ENCODE results near the gene SORCS3. TPM values are rescaled to one million over a fixed set of nuclear protein-coding genes. Genes with fewer than 3 reads are reported as not detected.

The SORCS3 gene
- total RNA-seq, 1 experiment from 2014 or later, result 0.18 TPM

- no peak for TF ChIP-seq CTCF (IDR thresholded peaks at IDR 0.05; ENCODE audit: insufficient read depth in 1 of 2, low read depth in 1 of 2, low read length in 1 of 2, severe bottlenecking in 1 of 2, unreplicated experiment in 1 of 2)
- no peaks in the 10 kb centered on the region for H3K36me3 ChIP-seq (ENCODE audit: control insufficient read depth, insufficient read depth, low read length)
- H3K27me3 ChIP-seq (replicated peaks; ENCODE audit: control insufficient read depth, insufficient read depth, low read length), result no peaks in the 10 kb centered on the region
- no peaks in the 10 kb centered on the region for H3K36me3 Mint-ChIP-seq (ENCODE audit: insufficient read depth, unreplicated experiment)
- H3K9me3 Mint-ChIP-seq (ENCODE audit: unreplicated experiment), result no peaks in the 10 kb centered on the region
- no peaks in the 10 kb centered on the region for H3K9me3 ChIP-seq
- no peak overlapping the region for H3K4me3 Mint-ChIP-seq (ENCODE audit: unreplicated experiment)
- intact Hi-C loops (cut with micrococcal nuclease; ENCODE audit: unreplicated experiment), result no loop called here
- no peak for DNase-seq
- no peaks in the 10 kb centered on the region for H3K4me1 ChIP-seq
- ChIA-PET POLR2A (no interaction called here), CTCF (no interaction called here)
- H3K27ac Mint-ChIP-seq (ENCODE audit: unreplicated experiment), result no peak overlapping the region
- peaks cover 26% of the 10 kb centered on the region for H3K27me3 Mint-ChIP-seq (ENCODE audit: insufficient read depth, unreplicated experiment)
- H3K4me1 Mint-ChIP-seq (ENCODE audit: low read depth, unreplicated experiment), result no peaks in the 10 kb centered on the region
- H3K4me3 ChIP-seq (ENCODE audit: low read depth, low read length), result no peak overlapping the region
- BruUV-seq (replicated peaks), result no TSS peak
These were observed 269.6 kb downstream of the SORCS3 start for GRCh38 chr10:104910712-104911111.

- POLR2A ChIA-PET, result no interaction called here
- no peak for DNase-seq
- Mint-ChIP-seq H3K4me1 (ENCODE audit: low read depth, unreplicated experiment) (no peaks in the 10 kb centered on the region), H3K27ac (ENCODE audit: unreplicated experiment) (no peak overlapping the region), H3K9me3 (ENCODE audit: unreplicated experiment) (no peaks in the 10 kb centered on the region), H3K27me3 (ENCODE audit: insufficient read depth, unreplicated experiment) (peaks cover 25% of the 10 kb centered on the region), H3K36me3 (ENCODE audit: insufficient read depth, unreplicated experiment) (no peaks in the 10 kb centered on the region), H3K4me3 (ENCODE audit: unreplicated experiment) (no peak overlapping the region)
- Histone ChIP-seq H3K4me1 (no peaks in the 10 kb centered on the region), H3K9me3 (no peaks in the 10 kb centered on the region), H3K4me3 (ENCODE audit: low read depth, low read length) (no peak overlapping the region), H3K36me3 (ENCODE audit: control insufficient read depth, insufficient read depth, low read length) (no peaks in the 10 kb centered on the region), H3K27me3 (replicated peaks; ENCODE audit: control insufficient read depth, insufficient read depth, low read length) (no peaks in the 10 kb centered on the region)
- intact Hi-C loops (cut with micrococcal nuclease; ENCODE audit: unreplicated experiment), result no loop called here
- no peak for TF ChIP-seq CTCF (IDR thresholded peaks at IDR 0.05; ENCODE audit: insufficient read depth in 1 of 2, low read depth in 1 of 2, low read length in 1 of 2, severe bottlenecking in 1 of 2, unreplicated experiment in 1 of 2)
- BruUV-seq (replicated peaks), result no TSS peak
- CTCF ChIA-PET, result no interaction called here
These were observed 272.3 kb downstream of the SORCS3 start for GRCh38 chr10:104913390-104913789.

GRCh38 chr10:104920476-104920875 lies 279.4 kb downstream of the SORCS3 start:
- Mint-ChIP-seq H3K36me3 (ENCODE audit: insufficient read depth, unreplicated experiment) (no peaks in the 10 kb centered on the region), H3K9me3 (ENCODE audit: unreplicated experiment) (no peaks in the 10 kb centered on the region), H3K4me3 (ENCODE audit: unreplicated experiment) (no peak overlapping the region), H3K27ac (ENCODE audit: unreplicated experiment) (no peak overlapping the region), H3K27me3 (ENCODE audit: insufficient read depth, unreplicated experiment) (peaks cover 9% of the 10 kb centered on the region), H3K4me1 (ENCODE audit: low read depth, unreplicated experiment) (no peaks in the 10 kb centered on the region)
- no peak for DNase-seq
- Histone ChIP-seq H3K4me1 (no peaks in the 10 kb centered on the region), H3K36me3 (ENCODE audit: control insufficient read depth, insufficient read depth, low read length) (no peaks in the 10 kb centered on the region), H3K27me3 (replicated peaks; ENCODE audit: control insufficient read depth, insufficient read depth, low read length) (no peaks in the 10 kb centered on the region), H3K4me3 (ENCODE audit: low read depth, low read length) (no peak overlapping the region), H3K9me3 (no peaks in the 10 kb centered on the region)
- TF ChIP-seq CTCF (IDR thresholded peaks at IDR 0.05; ENCODE audit: insufficient read depth in 1 of 2, low read depth in 1 of 2, low read length in 1 of 2, severe bottlenecking in 1 of 2, unreplicated experiment in 1 of 2), result no peak
- ChIA-PET CTCF (no interaction called here), POLR2A (no interaction called here)
- intact Hi-C loops (cut with micrococcal nuclease; ENCODE audit: unreplicated experiment), result no loop called here
- BruUV-seq (replicated peaks), result no TSS peak

Data from Caco-2 (cell line).